Measurements from ENCODE around the gene DAPL1.

- TF ChIP-seq ZNF274 (IDR thresholded peaks at IDR 0.05; ENCODE audit: low read length), result no peak
- TF ChIP-seq ZNF274 (tag by site-specific recombination; IDR thresholded peaks at IDR 0.05; ENCODE audit: borderline replicate concordance), result no peak
- TF ChIP-seq CTCF (tag by site-specific recombination; IDR thresholded peaks at IDR 0.05), result no peak
Observed at GRCh38 chr2:158761621-158762020, 33.5 kb upstream of the DAPL1 start.
